HepG2 (cell line): Measurements from ENCODE around the gene GNRHR. TPM values are rescaled to one million over a fixed set of nuclear protein-coding genes. Genes with fewer than 3 reads are reported as not detected.

Experiments
- ATAC-seq: fragments of 200-7000 bp; cut with Tn5 transposase; 3 replicates; pipeline ENCODE4 v1.9.1; 2020; ENCODE audit warnings: mild to moderate bottlenecking, moderate library complexity
- BruUV-seq: library from RNA; stranded (reverse); fragments of 400-500 nt; replicated peaks from 2 replicates; lab custom pipeline; 2021; lab: Mats Ljungman, UMichigan
- CTCF ChIA-PET: fragments of 300-600 bp; formaldehyde crosslinking; extraction: SDS; loops from one replicate; lab custom pipeline; 2021; ENCODE audit warnings: low total read pairs, inconsistent platforms, low intra/inter-chr PET ratio; lab: Yijun Ruan, JAX
- POLR2A ChIA-PET: fragments of 350-600 bp; sonication (Branson Sonifier 250); formaldehyde crosslinking; loops from one replicate; lab custom pipeline; 2020; ENCODE audit warnings: antibody characterized with exemption, inconsistent platforms; lab: Yijun Ruan, JAX
- DNase-seq: peaks from one replicate; pipeline ENCODE4 v3.0.0-alpha.2; 2015; ENCODE audit warnings: low spot score
- FAIRE-seq: peaks from 3 replicates; lab custom pipeline; 2011; peaks lifted over from hg19 to GRCh38; lab: Jason Lieb, UNC
- H2AFZ ChIP-seq: one replicate; pipeline ENCODE4 v1.6.1; 2011; ENCODE audit warnings: low read length, inconsistent platforms
- H3K27ac ChIP-seq: fragments of 300-600 bp; 3 replicates; pipeline ENCODE4 v1.8.0; 2011; ENCODE audit warnings: mixed run types, mild to moderate bottlenecking, mixed read lengths, low read length, inconsistent platforms; ENCODE audit not compliant: insufficient read depth; ENCODE audit errors: extremely low read length
- H3K27me3 ChIP-seq, 2 experiments: fragments of 200-600 bp in 1 of 2; 2 replicates in 1 of 2; 3 replicates in 1 of 2; pipeline versions ENCODE4 v1.6.0 to v1.8.0; 2011; ENCODE audit warnings: low read length in 2 of 2, mild to moderate bottlenecking in 2 of 2, moderate library complexity in 2 of 2, inconsistent platforms in 1 of 2; ENCODE audit not compliant: insufficient read depth in 2 of 2, control insufficient read depth in 1 of 2
- H3K36me3 ChIP-seq, 2 experiments: fragments of 200-600 bp in 1 of 2; replicated peaks in 1 of 2; 2 replicates in 1 of 2; 3 replicates in 1 of 2; pipeline versions ENCODE4 v1.5.1 to v1.8.0; 2011; ENCODE audit warnings: low read length in 2 of 2, inconsistent platforms in 1 of 2; ENCODE audit not compliant: insufficient read depth in 2 of 2, control insufficient read depth in 1 of 2
- H3K4me1 ChIP-seq: 2 replicates; pipeline ENCODE4 v1.5.1; 2012; ENCODE audit warnings: low read length, inconsistent platforms; ENCODE audit not compliant: insufficient read depth
- H3K4me2 ChIP-seq: 2 replicates; pipeline ENCODE4 v1.6.0; 2011; ENCODE audit warnings: low read depth, low read length, inconsistent platforms
- H3K4me3 ChIP-seq, 3 experiments: fragments of 200-600 bp in 1 of 3; sonication (generic), shearing (Covaris generic) in 1 of 3; replicated peaks in 1 of 3; 2 replicates each; pipeline ENCODE4 v1.5.1; 2011 to 2016; ENCODE audit warnings: low read length in 3 of 3, inconsistent platforms in 2 of 3, low read depth in 2 of 3, mild to moderate bottlenecking in 2 of 3, control low read depth in 1 of 3, mixed read lengths in 1 of 3; ENCODE audit not compliant: insufficient read depth in 1 of 3
- H3K79me2 ChIP-seq: one replicate; pipeline ENCODE4 v1.6.1; 2011; ENCODE audit warnings: low read length, inconsistent platforms; ENCODE audit not compliant: insufficient read depth
- H3K9ac ChIP-seq: 2 replicates; pipeline ENCODE4 v1.6.0; 2011; ENCODE audit warnings: mild to moderate bottlenecking, low read depth, low read length, inconsistent platforms; ENCODE audit not compliant: insufficient read depth
- H3K9me3 ChIP-seq: 2 replicates; pipeline ENCODE4 v1.5.1; 2012; ENCODE audit warnings: mild to moderate bottlenecking, low read length
- H4K20me1 ChIP-seq: 2 replicates; pipeline ENCODE4 v1.6.0; 2011; ENCODE audit warnings: inconsistent platforms, mild to moderate bottlenecking, low read length, moderate library complexity; ENCODE audit not compliant: insufficient read depth
- CBFB ChIP-seq: sonication (generic); formaldehyde crosslinking; IDR thresholded peaks from 2 replicates; pipeline ENCODE4 v1.4.0; 2020; ENCODE audit warnings: missing genetic modification reagents
- MAFF ChIP-seq: IDR thresholded peaks from 2 replicates; pipeline ENCODE4 v1.6.1; 2011; ENCODE audit warnings: low read depth, low read length, improper control_type of control experiment
- MAFK ChIP-seq, 2 experiments: IDR thresholded peaks in 1 of 2; conservative IDR thresholded peaks in 1 of 2; 2 replicates each; pipeline ENCODE4 v1.6.1; 2011; ENCODE audit warnings: improper control_type of control experiment in 2 of 2, low read length in 2 of 2
- MAZ ChIP-seq, 2 experiments: sonication (generic) in 1 of 2; formaldehyde crosslinking in 1 of 2; IDR thresholded peaks; 2 replicates each; pipeline versions ENCODE4 v1.5.0 to v1.6.1; 2012 to 2020; ENCODE audit warnings: low read depth in 2 of 2, mild to moderate bottlenecking in 2 of 2, borderline replicate concordance in 1 of 2, improper control_type of control experiment in 1 of 2, low read length in 1 of 2, missing genetic modification reagents in 1 of 2, moderate library complexity in 1 of 2
- PAF1 ChIP-seq: IDR thresholded peaks from 2 replicates; pipeline ENCODE4 v1.6.1; 2016; ENCODE audit warnings: missing genetic modification reagents, missing compliant biosample characterization
- POLR2AphosphoS5 ChIP-seq: IDR thresholded peaks from 2 replicates; pipeline ENCODE4 v1.6.1; 2012; ENCODE audit warnings: low read depth, low read length
- ZIK1 ChIP-seq: sonication (generic); formaldehyde crosslinking; IDR thresholded peaks from 2 replicates; pipeline ENCODE4 v1.5.0; 2020; ENCODE audit warnings: mild to moderate bottlenecking, low read depth, missing genetic modification reagents, borderline replicate concordance
- ZSCAN31 ChIP-seq: sonication (generic); formaldehyde crosslinking; IDR thresholded peaks from 2 replicates; pipeline ENCODE4 v1.5.0; 2020; ENCODE audit warnings: low read depth, mild to moderate bottlenecking, missing genetic modification reagents
- WGBS: methylation state at CpG from one replicate; pipeline ENCODE4 v1.1.6; 2017; ENCODE audit warnings: low lambda C conversion rate; 5-methylcytosine and 5-hydroxymethylcytosine counted together
- in situ Hi-C: cut with HindIII; loops from 2 replicates; pipeline ENCODE4 v1.10.0; 2017; ENCODE audit warnings: low pct_unique_long_range_greater_than_20kb; ENCODE audit not compliant: extremely low pct_ligation_motif_present
- intact Hi-C: fragments of 100-400 bp; cut with micrococcal nuclease; formaldehyde crosslinking; loops from one replicate; pipeline ENCODE4 v1.10.0; 2022; ENCODE audit not compliant: unreplicated experiment
- polyA plus RNA-seq, 8 experiments: library from polyadenylated mRNA; depleted of rRNA in 3 of 8; stranded (reverse) in 7 of 8; unstranded in 1 of 8; fragments of >200 nt; fragmentation: Illumina TruSeq in 4 of 8; extraction: Trizol in 4 of 8; gene quantifications; 2 replicates each; pipeline versions ENCODE4 v1.2.1 to v1.2.3, GENCODE V29; 2011 to 2016; ENCODE audit warnings: low read depth in 4 of 8, missing spikeins in 1 of 8, mixed read lengths in 1 of 8; ENCODE audit not compliant: insufficient read depth in 1 of 8
- total RNA-seq, 5 experiments: library from RNA; depleted of rRNA; stranded (reverse); fragments of >200 nt; fragmentation: Illumina TruSeq; extraction: Trizol; gene quantifications; 2 replicates each; pipeline ENCODE4 v1.2.3, GENCODE V29; 2016; ENCODE audit warnings: low read depth in 1 of 5
- TF ChIP-seq, protein P1 (sequence below): IDR thresholded peaks from 2 replicates; pipeline ENCODE4 v1.6.1; 2016; ENCODE audit warnings: missing biosample characterization, missing genetic modification reagents, low read depth
- TF ChIP-seq, protein P2 (sequence below): sonication (generic); formaldehyde crosslinking; IDR thresholded peaks from 2 replicates; pipeline ENCODE4 v1.5.1; 2020; ENCODE audit warnings: mild to moderate bottlenecking, missing genetic modification reagents, borderline replicate concordance

GNRHR gene
- total and polyA plus RNA-seq, 2 of the 13 experiments (the other 11 are each of a cell fraction or from before 2014, with no cell fraction given), result not detected

DNA sequence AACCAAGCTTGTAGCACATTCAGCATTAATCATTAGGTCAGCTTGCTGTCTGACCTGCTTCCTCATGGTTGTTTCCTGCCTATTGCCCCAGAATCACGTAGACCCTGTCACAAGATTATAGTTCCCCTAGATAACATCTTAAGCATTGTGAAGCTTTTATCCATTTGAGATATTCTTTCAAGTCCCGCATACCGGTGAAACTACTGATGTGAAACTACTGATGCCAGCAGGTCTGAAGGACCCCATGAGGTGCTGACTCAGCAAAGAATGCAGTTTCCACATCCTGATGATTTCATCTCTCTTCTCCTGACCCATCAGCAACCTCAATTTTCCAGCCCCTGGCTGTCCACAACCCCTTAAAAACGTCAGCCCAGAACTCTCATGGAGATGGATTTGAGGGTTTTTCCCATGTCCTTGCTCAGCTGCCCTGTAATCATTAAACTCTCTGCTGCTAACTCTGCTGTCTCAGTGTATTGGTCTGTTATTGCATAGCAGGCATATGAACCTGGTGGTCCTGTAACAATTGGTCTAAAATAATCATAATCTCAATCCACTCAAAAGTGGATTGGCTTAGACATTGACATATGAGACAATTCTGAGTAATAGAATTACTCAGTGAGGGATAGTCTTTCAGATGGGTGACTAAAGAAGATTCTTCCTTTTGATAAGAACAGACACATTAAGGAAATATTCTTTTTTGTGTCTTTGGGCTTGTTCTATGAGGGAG is 26.9 kb downstream of the GNRHR start:
- TF ChIP-seq MAFF, result peak; percentile 97
- TF ChIP-seq POLR2AphosphoS5, result no peak
- no peak for TF ChIP-seq ZIK1 (CRISPR knock-in tag)
- peak; percentile 97 to 99 for TF ChIP-seq MAFK (conservative IDR thresholded peaks at IDR 0.05 in 1 of 2, IDR thresholded peaks at IDR 0.05 in 1 of 2; ENCODE audit: low read length in 2 of 2)
- TF ChIP-seq CBFB (CRISPR knock-in tag), result no peak
- TF ChIP-seq, protein P1, sequence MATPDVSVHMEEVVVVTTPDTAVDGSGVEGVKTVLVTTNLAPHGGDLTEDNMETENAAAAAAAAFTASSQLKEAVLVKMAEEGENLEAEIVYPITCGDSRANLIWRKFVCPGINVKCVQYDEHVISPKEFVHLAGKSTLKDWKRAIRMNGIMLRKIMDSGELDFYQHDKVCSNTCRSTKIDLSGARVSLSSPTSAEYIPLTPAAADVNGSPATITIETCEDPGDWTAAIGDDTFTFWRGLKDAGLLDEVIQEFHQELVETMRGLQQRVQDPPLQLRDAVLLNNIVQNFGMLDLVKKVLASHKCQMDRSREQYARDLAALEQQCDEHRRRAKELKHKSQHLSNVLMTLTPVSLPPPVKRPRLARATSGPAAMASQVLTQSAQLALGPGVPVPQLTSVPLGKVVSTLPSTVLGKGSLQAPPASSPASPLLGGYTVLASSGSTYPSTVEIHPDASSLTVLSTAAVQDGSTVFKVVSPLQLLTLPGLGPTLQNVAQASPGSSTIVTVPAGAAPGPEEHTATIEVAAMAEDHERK, result no peak
- no peak overlapping the region for H3K9ac ChIP-seq
- no peak overlapping the region for H3K4me2 ChIP-seq
- no peak overlapping the region for H2AFZ ChIP-seq
- CTCF ChIA-PET, result no interaction called here
- no peak overlapping the region for H3K4me3 ChIP-seq
- DNase-seq, result no peak
- 78% methylated on average over 4 of the region's 4 CpGs for WGBS
- no peaks in the 10 kb centered on the region for H3K4me1 ChIP-seq
- FAIRE-seq, result no peak
- no peak overlapping the region for H3K27ac ChIP-seq
- no TSS peak for BruUV-seq
- POLR2A ChIA-PET, result no interaction called here
- H4K20me1 ChIP-seq, result no peaks in the 10 kb centered on the region
- H3K9me3 ChIP-seq, result peaks cover 12% of the 10 kb centered on the region
- ATAC-seq, result no peak
- intact Hi-C loops (no loop called here), in situ Hi-C loops (no loop called here)
- H3K36me3 ChIP-seq, result peaks cover 0 to 3% of the 10 kb centered on the region in 2 experiments; a peak in 2 of 5 replicates
- H3K79me2 ChIP-seq, result no peaks in the 10 kb centered on the region
- H3K27me3 ChIP-seq, result no peaks in the 10 kb centered on the region

DNA sequence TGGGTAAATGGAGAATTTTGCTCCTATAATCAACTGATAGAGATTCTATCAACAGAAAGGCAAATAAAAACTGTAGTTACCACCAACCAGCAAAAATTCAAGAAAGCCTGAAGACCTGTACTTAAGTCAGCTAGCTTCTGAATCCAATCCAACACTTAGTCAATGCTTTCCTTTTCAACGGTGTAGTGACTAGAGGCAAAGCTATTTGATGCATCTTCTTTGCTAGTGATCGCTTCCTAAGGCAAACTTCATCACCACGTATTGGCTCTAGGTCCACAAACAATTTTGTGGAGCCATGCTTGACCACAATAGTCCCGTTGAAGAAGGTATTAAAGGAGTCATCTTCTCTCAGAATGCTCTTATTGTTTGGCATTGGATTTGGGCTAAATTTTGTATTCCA is 28.2 kb downstream of the GNRHR start:
- H3K4me3 ChIP-seq, result no peak overlapping the region
- no peak for DNase-seq
- intact Hi-C loops (no loop called here), in situ Hi-C loops (no loop called here)
- no peak overlapping the region for H3K9ac ChIP-seq
- ATAC-seq, result no peak
- no peak for FAIRE-seq
- ChIA-PET CTCF (no interaction called here), POLR2A (no interaction called here)
- 83% methylated on average over 4 of the region's 4 CpGs for WGBS
- no peaks in the 10 kb centered on the region for H3K27me3 ChIP-seq
- no peak overlapping the region for H2AFZ ChIP-seq
- peaks cover under 1 to 3% of the 10 kb centered on the region in 2 experiments; a peak in 2 of 5 replicates for H3K36me3 ChIP-seq
- H4K20me1 ChIP-seq, result no peaks in the 10 kb centered on the region
- no peaks in the 10 kb centered on the region for H3K4me1 ChIP-seq
- H3K27ac ChIP-seq, result no peak overlapping the region
- H3K79me2 ChIP-seq, result no peaks in the 10 kb centered on the region
- BruUV-seq, result no TSS peak
- no peak overlapping the region for H3K4me2 ChIP-seq
- H3K9me3 ChIP-seq, result peaks cover 12% of the 10 kb centered on the region
- no peak for TF ChIP-seq MAZ (IDR thresholded peaks at IDR 0.05; ENCODE audit: borderline replicate concordance, low read depth, low read length)
- no peak for TF ChIP-seq MAZ (CRISPR knock-in tag; IDR thresholded peaks at IDR 0.05; ENCODE audit: low read depth)
- no peak for TF ChIP-seq ZSCAN31
- TF ChIP-seq PAF1 (CRISPR knock-in tag), result no peak
- no peak for TF ChIP-seq ZIK1 (CRISPR knock-in tag)
- TF ChIP-seq, protein P2, sequence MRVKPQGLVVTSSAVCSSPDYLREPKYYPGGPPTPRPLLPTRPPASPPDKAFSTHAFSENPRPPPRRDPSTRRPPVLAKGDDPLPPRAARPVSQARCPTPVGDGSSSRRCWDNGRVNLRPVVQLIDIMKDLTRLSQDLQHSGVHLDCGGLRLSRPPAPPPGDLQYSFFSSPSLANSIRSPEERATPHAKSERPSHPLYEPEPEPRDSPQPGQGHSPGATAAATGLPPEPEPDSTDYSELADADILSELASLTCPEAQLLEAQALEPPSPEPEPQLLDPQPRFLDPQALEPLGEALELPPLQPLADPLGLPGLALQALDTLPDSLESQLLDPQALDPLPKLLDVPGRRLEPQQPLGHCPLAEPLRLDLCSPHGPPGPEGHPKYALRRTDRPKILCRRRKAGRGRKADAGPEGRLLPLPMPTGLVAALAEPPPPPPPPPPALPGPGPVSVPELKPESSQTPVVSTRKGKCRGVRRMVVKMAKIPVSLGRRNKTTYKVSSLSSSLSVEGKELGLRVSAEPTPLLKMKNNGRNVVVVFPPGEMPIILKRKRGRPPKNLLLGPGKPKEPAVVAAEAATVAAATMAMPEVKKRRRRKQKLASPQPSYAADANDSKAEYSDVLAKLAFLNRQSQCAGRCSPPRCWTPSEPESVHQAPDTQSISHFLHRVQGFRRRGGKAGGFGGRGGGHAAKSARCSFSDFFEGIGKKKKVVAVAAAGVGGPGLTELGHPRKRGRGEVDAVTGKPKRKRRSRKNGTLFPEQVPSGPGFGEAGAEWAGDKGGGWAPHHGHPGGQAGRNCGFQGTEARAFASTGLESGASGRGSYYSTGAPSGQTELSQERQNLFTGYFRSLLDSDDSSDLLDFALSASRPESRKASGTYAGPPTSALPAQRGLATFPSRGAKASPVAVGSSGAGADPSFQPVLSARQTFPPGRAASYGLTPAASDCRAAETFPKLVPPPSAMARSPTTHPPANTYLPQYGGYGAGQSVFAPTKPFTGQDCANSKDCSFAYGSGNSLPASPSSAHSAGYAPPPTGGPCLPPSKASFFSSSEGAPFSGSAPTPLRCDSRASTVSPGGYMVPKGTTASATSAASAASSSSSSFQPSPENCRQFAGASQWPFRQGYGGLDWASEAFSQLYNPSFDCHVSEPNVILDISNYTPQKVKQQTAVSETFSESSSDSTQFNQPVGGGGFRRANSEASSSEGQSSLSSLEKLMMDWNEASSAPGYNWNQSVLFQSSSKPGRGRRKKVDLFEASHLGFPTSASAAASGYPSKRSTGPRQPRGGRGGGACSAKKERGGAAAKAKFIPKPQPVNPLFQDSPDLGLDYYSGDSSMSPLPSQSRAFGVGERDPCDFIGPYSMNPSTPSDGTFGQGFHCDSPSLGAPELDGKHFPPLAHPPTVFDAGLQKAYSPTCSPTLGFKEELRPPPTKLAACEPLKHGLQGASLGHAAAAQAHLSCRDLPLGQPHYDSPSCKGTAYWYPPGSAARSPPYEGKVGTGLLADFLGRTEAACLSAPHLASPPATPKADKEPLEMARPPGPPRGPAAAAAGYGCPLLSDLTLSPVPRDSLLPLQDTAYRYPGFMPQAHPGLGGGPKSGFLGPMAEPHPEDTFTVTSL (CRISPR knock-in tag), result no peak
